Stimulated activated CD8-positive, alpha-beta memory T cell treated with anti-CD3 and anti-CD28 coated beads, Interleukin-15, amount 100 ng/mL, for 4 hours (primary cell): Measurements from ENCODE around the gene LARP6.
"Not testable (repeated sequence)": the region's sequence is repeated elsewhere in the genome, so short reads cannot be mapped to it uniquely, and the experiment has no call there.

ENCODE experiments used
- DNase-seq, 2 donors: peaks; one replicate each; pipeline ENCODE4 v3.0.0-alpha.2; 2020; ENCODE audit warnings: low read depth in 2 of 2

Gene LARP6

GRCh38 chr15:70858614-70859321, 4.8 kb upstream of the LARP6 start:
- DNase-seq, result not testable (repeated sequence)

DNA sequence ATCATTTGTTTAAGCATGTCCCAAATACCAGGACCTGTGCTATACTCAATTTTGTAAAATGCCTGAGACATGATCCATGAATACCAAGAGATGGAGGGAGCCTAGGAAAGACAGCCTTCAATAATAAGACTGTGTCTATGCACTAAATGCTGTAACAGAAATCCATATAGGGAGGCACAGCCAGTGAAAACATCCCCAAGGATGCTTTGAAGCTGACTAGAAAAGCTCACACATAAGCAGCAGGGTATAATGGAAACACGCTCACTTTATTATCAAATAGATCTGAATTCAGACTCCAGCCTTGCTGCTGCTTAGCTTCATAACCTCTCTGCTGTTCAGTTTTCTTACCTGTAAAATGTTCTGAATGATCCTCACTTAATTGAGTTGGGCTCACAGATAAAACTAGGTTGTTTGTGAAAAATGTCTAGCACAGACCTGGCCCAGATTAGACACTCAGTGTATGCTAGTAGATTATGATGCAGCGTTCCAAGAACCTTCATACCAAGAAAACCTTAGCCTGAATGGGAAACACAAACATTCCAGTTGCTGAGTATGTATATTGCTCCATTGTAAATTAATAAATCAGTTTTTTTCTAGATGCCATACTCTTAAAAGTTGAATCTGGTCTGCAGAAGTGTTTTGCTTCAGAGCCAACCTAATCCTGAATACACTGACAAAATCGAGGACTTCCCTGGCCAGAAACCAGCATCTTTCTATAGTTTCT, 3.8 kb upstream of the LARP6 start:
- no peak for DNase-seq

DNA sequence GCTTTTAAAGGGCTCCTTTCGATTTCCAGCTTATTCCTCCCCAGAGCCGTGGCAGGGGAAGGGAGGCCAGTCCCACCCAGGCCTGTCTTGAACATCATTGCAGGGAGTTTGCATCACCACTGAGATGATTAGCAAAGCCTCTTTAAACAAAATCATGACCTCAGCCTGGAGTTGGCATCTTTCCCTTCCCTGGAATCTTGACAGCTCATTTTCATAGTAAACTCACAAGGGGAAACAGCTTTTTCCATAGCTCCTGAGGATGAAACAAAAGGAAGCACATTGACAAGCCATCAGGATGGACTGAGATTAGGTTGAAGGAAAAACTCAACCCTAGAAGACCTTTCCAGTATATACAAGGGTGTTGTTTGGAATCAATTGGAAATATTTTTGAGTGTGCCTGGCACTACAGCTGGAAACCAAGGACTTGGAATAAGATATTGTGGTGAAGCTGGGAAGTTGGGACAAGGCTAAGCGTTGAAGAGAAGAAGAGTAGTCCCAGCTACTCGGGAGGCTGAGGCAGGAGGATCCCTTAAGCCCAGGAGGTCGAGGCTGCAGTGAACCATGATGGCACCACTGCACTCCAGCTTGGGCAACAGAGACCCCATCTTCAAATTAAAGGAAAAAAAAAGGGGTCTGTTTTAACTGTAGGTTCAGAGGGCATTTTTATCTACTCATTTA, 3.1 kb upstream of the LARP6 start:
- DNase-seq, result no peak

DNA sequence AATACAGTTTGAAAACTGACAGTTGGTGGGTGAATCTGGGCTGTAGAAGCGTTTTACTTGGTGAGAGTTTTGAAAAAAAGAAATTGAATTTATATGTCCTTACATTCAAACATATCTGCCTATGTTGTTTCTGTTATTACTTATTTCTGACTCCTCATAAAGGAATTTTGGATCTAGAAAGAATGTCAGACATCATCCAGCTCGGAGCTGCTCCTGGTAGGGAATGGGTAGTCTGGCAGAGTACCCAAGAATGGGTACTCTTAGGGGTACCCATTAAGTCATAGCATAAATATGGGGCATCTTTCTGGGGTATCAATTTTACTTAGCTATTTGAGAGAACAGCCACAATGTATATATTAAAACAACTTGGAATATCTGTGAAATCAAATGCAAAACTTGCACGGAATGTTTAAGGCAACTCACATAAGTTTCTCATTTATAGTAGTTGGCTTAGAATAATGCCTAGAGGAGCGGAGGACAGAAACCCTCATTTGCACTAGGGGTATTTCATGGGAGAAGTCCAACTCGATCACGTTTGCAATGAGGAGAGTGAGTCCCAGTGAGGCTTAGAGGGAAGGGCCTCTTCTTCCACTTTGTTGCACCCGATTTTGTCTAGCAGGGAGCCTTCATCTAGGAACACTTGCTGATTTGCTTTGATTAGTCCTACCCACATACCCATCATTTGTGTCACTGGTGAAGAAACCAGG, 2.4 kb upstream of the LARP6 start:
- DNase-seq, result no peak

GRCh38 chr15:70855764-70856163, 1.8 kb upstream of the LARP6 start:
- no peak for DNase-seq

- DNase-seq, result no peak
These were observed 664 bp upstream of the LARP6 start for GRCh38 chr15:70854666-70854976.

GRCh38 chr15:70853318-70853972, 512 bp downstream of the LARP6 start:
- DNase-seq, result no peak

- DNase-seq, result no peak
These were observed 1.2 kb downstream of the LARP6 start for GRCh38 chr15:70852501-70853317.

- no peak for DNase-seq
These were observed 2.1 kb downstream of the LARP6 start for GRCh38 chr15:70851889-70852288.

DNA sequence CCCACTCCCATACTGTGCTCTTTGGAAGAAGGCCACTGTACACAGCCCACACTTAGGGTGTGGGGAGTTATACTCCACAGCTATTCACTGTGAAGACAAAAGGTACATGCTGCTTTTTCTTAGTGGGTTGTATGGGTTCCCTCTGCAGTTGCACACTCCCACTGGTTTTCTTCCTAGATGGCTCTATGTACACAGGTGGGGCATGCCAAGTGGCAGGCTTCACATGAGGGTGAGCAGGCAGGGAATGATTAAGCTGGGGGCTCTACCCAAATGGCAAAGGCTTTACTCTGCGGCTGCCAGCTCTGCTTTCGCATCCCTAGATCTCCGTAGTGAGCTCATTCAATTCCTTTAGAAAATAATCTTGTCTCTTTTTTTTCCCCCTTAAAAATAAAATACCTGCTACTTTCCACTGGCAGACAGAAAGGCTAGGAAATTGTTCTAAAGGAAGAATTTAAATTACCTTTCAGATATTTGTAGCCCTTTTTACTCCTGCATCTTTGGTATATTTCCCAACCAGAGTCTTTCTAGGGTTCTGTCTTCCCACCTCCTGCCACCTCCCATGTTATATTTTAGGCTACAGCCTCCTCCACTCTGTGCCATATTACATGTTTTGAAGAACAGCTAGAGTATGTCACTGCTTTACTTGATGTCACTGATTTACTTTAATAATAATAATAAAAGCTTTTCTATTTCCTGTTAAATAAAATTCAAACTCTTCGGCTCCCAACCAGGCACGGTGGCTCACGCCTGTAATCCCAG, 8.2 kb downstream of the LARP6 start:
- no peak for DNase-seq

- no peak for DNase-seq
These were observed 16.5 kb downstream of the LARP6 start for GRCh38 chr15:70837476-70837875.

DNA sequence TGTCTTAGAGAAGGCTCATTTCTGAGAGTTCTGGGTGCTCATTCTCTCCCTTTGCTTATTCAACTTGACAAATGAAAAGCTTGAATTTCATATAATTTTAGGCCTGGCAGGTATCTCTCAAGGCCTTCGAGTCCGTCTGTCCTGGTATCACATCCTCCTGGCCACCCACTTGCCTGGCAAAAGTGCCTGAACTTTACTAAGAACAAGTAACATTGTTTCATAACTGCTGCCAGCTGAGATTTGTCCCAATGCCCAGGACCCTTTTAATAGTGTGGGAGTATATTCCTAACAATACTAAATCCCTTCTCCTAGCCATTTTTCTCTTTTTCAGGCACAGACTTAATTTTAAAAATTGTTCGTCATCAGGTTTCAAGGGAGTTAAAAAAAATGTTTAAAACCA, 18.1 kb downstream of the LARP6 start:
- DNase-seq, result no peak

- DNase-seq, result no peak
These were observed 18.5 kb downstream of the LARP6 start for GRCh38 chr15:70835415-70835814.

GRCh38 chr15:70834999-70835398, 19.0 kb downstream of the LARP6 start:
- no peak for DNase-seq

GRCh38 chr15:70833861-70834765, 19.8 kb downstream of the LARP6 start:
- no peak for DNase-seq

GRCh38 chr15:70833422-70833821, 20.5 kb downstream of the LARP6 start:
- no peak for DNase-seq

DNA sequence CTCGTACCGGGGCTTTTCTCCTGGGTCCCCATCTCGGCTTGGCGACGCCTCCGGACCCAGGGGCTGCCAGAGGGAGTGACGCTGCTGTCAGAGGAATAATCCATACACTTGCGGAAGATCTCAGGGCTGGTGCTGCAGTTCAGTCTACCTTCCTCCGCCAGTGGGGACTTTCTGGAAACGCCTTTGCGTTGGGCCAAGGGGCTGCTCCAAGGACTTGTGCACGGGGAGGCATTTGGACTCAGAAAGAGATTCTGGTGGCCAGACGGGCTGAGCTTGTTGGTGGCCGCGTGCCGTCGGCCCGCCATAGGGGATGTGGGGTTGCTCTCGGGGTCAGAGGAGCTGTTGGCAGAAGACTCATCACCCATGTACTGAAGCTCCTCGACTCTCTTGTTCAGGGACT, 21.8 kb downstream of the LARP6 start:
- no peak for DNase-seq

- DNase-seq, result no peak
These were observed 22.7 kb downstream of the LARP6 start for GRCh38 chr15:70831094-70831911.
